ENCODE data around the gene WT1.

Gene WT1

GRCh38 chr11:32396991-32397390 is 38.3 kb downstream of the WT1 start:
- TF ChIP-seq, protein P1, sequence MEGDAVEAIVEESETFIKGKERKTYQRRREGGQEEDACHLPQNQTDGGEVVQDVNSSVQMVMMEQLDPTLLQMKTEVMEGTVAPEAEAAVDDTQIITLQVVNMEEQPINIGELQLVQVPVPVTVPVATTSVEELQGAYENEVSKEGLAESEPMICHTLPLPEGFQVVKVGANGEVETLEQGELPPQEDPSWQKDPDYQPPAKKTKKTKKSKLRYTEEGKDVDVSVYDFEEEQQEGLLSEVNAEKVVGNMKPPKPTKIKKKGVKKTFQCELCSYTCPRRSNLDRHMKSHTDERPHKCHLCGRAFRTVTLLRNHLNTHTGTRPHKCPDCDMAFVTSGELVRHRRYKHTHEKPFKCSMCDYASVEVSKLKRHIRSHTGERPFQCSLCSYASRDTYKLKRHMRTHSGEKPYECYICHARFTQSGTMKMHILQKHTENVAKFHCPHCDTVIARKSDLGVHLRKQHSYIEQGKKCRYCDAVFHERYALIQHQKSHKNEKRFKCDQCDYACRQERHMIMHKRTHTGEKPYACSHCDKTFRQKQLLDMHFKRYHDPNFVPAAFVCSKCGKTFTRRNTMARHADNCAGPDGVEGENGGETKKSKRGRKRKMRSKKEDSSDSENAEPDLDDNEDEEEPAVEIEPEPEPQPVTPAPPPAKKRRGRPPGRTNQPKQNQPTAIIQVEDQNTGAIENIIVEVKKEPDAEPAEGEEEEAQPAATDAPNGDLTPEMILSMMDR (IDR thresholded peaks at IDR 0.05; ENCODE audit: insufficient read depth, low read depth, low read length, missing control alignments): no peak
- DNase-seq (ENCODE audit: low read depth): no peak

GRCh38 chr11:32396331-32396730 is 39.0 kb downstream of the WT1 start:
- TF ChIP-seq, protein P1 (IDR thresholded peaks at IDR 0.05; ENCODE audit: insufficient read depth, low read depth, low read length, missing control alignments): no peak
- DNase-seq (ENCODE audit: low read depth): no peak
- H3K4me3 ChIP-seq (ENCODE audit: low read length): no peak overlapping the region

More at GRCh38 chr11:32396991-32397390, 38.3 kb downstream of the WT1 start:
- no peak overlapping the region for H3K4me3 ChIP-seq (ENCODE audit: low read length)

GRCh38 chr11:32395127-32395526 is 40.2 kb downstream of the WT1 start:
- no peak overlapping the region for H3K4me3 ChIP-seq (ENCODE audit: low read length)
- TF ChIP-seq, protein P1 (IDR thresholded peaks at IDR 0.05; ENCODE audit: insufficient read depth, low read depth, low read length, missing control alignments): no peak
- DNase-seq (ENCODE audit: low read depth): no peak

- TF ChIP-seq, protein P1 (IDR thresholded peaks at IDR 0.05; ENCODE audit: insufficient read depth, low read depth, low read length, missing control alignments): no peak
- no peak overlapping the region for H3K4me3 ChIP-seq (ENCODE audit: low read length)
Measured at GRCh38 chr11:32392840-32393239, 42.5 kb downstream of the WT1 start.

DNA sequence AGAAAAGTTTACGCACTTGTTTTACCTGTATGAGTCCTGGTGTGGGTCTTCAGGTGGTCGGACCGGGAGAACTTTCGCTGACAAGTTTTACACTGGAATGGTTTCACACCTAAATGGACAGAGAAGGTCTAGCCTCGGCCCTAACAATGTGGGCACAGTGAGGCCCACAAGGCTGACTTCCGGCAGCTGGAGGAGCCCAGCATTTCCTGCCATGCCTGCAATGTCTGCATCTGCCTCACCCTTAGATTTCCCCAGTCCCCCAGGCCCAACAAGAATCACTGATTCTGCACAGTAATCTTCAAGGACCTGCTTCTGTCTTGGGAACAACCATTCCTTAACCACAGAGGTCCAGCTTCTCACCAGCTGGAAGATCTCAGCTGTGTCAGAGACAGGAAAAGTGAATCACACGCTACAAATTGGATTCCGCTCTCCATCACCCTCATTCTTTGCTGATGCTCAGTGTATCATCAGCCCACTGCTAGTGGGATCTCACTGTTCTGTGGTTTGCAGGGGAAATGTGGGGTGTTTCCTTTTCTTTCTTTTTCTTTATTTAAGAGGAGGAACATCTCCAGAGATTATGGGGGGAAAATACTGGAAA is 43.3 kb downstream of the WT1 start:
- TF ChIP-seq, protein P1 (IDR thresholded peaks at IDR 0.05; ENCODE audit: insufficient read depth, low read depth, low read length, missing control alignments): no peak
- no peak for DNase-seq (ENCODE audit: low read depth)
- no peak overlapping the region for H3K4me3 ChIP-seq (ENCODE audit: low read length)

More at GRCh38 chr11:32392840-32393239, 42.5 kb downstream of the WT1 start:
- DNase-seq (ENCODE audit: low read depth): no peak

DNA sequence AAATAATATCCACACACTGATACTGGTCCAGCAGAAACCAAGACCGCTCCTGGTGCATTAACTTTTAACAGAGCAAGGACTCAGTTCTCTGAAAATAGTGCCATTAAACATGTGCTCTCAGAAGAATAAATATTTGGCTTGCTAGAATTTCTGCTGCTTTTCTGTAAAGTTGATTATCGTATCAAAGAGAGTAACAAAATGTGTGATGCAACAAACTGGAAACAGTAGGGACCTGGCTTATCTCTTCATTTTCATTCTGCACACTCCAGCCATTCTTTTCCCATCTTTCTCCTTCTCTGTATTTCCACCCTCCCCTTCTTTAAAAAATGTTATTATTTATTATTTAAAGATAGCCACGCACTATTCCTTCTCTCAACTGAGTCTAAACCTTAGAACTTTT is 43.9 kb downstream of the WT1 start:
- TF ChIP-seq, protein P1 (IDR thresholded peaks at IDR 0.05; ENCODE audit: insufficient read depth, low read depth, low read length, missing control alignments): no peak
- no peak overlapping the region for H3K4me3 ChIP-seq (ENCODE audit: low read length)
- DNase-seq (ENCODE audit: low read depth): no peak

DNA sequence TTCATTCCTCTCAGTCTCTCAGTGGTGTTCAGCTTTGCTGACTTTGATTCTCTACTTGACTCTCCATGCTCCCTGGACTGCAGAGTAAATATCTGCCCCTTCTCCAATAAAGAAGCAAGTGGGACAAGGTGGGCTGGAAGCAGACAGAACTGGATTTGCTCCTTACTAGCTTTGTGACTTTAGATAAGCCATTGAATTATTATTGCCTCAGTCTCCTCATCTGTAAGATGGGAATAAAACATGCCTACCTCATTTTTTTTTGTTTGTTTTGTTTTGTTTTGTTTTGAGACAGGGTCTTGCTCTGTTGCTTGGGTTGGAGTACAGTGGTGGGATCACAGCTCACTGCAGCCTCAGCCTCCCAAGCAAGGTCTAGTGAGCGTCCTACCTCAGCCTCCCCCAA is 44.6 kb downstream of the WT1 start:
- no peak for DNase-seq (ENCODE audit: low read depth)
- H3K4me3 ChIP-seq (ENCODE audit: low read length): no peak overlapping the region
- TF ChIP-seq, protein P1 (IDR thresholded peaks at IDR 0.05; ENCODE audit: insufficient read depth, low read depth, low read length, missing control alignments): no peak

Data from epithelial cell of esophagus (primary cell).